ENCODE results near the gene CDK5RAP1.

CDK5RAP1 gene

GRCh38 chr20:33386673-33387072 lies 14.6 kb downstream of the CDK5RAP1 start:
- DNase-seq (ENCODE audit: low read depth in 2 of 2), result no peak

- no peak for DNase-seq (ENCODE audit: low read depth in 2 of 2)
Measured at GRCh38 chr20:33377366-33377765, 24.0 kb downstream of the CDK5RAP1 start.

- DNase-seq (ENCODE audit: low read depth in 2 of 2), result no peak
Measured at GRCh38 chr20:33373735-33374605, 27.3 kb downstream of the CDK5RAP1 start.

DNA sequence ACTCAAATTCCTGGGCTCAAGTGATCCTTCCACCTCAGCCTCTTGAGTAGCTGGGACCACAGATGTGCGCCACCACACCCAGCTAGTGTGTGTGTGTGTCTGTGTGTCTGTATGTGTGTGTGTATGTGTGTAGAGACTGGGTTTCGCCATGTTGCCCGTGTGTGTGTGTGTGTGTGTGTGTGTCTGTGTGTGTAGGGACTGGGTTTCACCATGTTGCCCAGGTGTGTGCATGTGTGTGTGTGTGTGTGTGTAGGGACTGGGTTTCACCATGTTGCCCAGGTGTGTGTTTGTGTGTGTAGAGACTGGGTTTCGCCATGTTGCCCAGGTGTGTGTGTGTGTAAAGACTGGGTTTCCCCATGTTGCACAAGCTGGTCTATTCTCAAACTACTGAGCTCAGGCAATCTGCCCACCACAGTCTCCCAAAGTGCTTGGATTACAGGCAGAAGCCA lies 28.3 kb downstream of the CDK5RAP1 start:
- DNase-seq (ENCODE audit: low read depth in 2 of 2), result no peak

GRCh38 chr20:33370291-33370690 lies 31.0 kb downstream of the CDK5RAP1 start:
- peak in 1 of 2 donors; percentile 41 for DNase-seq (ENCODE audit: low read depth in 2 of 2)

DNA sequence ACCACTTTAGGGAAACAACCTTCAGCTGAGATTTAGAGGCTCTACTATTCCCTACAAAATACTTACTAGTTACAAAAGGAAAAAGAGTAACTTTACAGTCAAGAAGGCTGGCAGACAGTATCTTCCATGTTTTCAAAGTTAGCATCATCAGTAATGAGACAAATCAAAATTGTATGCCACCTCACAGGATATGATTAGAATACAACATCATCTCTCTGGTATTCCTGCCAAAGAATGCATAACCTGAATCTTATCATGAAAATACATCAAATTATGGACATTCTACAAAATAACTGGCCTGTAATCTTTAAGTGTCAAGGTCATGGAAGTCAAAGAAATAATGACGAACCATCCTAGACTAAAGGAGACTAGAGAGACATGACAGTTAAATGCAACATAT lies 38.4 kb downstream of the CDK5RAP1 start:
- DNase-seq (ENCODE audit: low read depth in 2 of 2), result no peak

DNA sequence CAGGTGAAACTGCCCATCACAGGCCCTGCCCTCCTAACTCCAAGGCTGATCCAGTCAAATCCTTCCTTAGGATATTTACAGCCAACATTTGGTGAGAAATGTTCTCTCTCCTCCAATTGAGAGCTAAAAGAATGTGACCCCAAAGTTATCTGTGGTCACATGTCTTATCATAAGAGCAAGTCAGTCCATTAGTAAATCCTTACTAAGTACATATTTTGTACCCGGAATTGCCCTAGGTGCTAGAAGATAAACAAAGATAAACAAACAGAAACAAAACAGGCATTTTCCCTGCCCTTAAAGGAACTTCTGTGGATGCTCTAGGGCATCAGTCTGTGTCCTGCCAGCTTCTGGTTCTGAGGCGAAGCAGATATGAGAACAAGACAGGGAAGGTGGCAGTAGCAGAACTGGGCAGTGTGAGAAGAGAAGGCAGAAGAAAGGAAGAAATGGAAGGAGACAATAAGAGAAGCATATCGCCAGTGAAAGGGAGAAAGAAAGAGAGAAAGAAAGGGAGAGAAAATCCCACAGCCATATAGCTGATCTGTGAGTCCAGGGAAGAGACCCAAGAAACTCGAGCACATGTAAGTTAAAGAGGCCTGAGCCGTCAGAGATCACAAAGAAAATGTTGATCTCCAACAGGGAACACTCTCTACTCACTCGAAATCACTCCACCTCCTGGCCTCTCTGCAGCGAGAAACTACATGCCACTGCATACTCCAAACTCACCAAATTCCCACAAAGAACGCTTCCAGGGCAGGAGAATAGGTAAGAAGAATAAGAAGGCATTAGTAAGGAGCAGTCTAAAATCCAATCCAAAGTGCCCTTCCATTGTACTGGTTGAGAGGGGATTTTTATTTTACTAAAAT lies 41.7 kb downstream of the CDK5RAP1 start:
- no peak for DNase-seq (ENCODE audit: low read depth in 2 of 2)

DNA sequence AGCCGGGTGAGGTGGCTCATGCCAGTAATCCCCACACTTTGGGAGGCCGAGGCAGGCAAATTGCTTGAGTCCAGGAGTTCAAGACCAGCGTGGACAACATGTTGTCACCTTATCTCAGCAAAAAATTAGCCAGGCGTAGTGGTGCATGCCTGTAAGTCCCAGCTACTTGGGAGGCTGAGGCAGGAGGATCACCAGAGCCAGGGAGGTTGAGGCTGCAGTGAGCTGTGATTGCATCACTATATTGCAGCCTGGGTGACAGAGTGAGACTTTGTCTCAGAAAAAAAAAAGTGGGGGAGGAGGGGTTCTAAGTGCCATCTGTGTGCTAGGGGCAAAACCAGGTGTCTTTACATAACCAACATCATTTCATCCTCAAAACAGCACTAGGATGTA lies 48.3 kb downstream of the CDK5RAP1 start:
- no peak for DNase-seq (ENCODE audit: low read depth in 2 of 2)

DNA sequence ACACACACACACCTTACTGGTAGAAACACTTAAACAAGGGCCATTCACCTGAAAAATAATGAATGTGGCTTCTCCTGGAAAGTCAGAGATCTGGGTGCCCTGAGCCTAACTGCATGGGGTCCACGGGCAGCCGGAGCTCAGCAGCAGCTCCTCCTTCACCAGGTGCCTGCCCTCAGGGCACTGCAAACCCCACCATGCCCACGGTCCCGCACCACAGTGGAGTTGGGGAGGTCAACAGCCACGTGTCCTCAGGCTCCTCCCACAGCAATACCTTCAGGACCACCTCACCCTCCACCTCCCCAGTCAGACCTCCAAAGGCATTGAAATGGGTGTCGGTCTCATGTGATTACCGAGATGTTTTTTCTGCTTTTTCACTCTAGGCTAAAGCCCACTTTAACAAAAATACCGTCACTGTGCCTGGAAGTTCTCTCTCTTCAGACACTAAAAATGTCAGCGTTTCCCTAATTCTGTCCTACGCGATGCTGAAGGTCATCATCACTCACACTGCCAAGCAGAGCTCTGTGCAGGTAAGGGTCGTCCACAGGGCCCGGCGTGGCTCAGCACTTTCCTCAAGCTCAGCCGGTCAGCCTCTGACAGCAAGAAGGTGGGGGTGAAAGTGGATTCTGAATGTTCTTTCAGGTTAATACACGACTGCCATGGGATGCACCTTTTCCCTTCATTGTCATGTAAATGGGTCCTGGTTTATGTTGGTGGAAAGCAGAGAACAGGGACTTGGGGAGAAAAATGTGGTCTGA lies 48.9 kb downstream of the CDK5RAP1 start:
- DNase-seq (ENCODE audit: low read depth in 2 of 2), result no peak

GRCh38 chr20:33351696-33352095 lies 49.6 kb downstream of the CDK5RAP1 start:
- DNase-seq (ENCODE audit: low read depth in 2 of 2), result no peak

GRCh38 chr20:33349493-33349892 lies 51.8 kb downstream of the CDK5RAP1 start:
- no peak for DNase-seq (ENCODE audit: low read depth in 2 of 2)

GRCh38 chr20:33348136-33348937 lies 53.0 kb downstream of the CDK5RAP1 start:
- DNase-seq (ENCODE audit: low read depth in 2 of 2), result no peak

DNA sequence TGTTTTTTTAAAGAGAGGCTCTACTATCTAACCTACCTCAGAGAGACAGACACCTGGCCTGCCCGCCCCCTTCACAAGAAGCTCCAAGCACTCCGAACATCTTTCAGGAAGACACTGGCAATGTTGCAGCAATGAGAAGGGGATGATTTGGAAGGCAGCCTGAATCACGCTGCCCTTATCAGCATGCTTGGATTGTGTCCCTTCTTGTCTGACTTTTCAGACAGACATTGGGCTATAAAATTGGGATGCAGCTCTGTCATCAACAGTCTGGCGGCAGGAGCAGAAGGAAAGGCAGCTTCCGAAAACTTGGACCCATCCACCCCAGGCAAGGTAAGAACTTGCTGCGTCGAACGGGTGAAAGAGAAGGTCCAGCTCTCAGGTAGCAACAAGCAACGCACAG lies 56.0 kb downstream of the CDK5RAP1 start:
- no peak for DNase-seq (ENCODE audit: low read depth in 2 of 2)

GRCh38 chr20:33343521-33343920 lies 57.8 kb downstream of the CDK5RAP1 start:
- DNase-seq (ENCODE audit: low read depth in 2 of 2), result no peak

GRCh38 chr20:33339515-33340058 lies 61.7 kb downstream of the CDK5RAP1 start:
- DNase-seq (ENCODE audit: low read depth in 2 of 2), result no peak

DNA sequence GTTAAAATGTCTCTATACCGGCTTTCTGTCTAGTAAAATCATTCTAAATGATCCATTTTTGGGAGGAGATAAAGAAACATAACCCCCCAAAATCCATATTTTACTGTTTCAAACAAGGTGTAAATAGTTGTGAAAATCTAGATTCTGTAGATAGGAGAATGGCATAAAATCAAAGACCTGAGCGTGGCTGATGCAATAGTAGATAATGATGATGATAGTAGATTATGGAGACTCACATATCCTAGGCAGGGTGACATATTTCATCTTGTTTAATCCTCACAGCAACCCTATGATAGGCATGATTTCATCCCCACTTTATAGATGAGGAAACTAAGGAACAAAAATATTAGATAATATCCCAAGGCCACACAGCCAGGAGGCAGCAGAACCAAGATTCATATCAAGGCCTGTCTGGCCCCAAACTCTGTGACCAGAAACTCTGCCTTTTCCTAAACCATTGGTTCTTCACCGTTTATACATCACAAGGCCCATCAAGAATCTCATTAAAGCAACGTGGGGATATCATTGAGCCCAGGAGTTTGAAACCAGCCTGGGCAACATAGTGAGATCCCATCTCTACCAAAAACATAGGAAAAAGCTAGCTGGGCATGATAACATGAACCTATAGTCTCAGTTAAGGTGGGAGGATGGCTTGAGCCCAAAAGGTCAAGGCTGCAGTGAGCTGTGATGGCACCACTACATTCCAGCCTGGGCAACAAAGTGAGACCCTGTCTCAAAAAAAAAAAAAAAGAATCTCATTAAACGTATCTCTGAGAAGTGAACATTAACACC lies 62.7 kb downstream of the CDK5RAP1 start:
- no peak for DNase-seq (ENCODE audit: low read depth in 2 of 2)

- DNase-seq (ENCODE audit: low read depth in 2 of 2), result no peak
Measured at GRCh38 chr20:33337531-33338165, 63.7 kb downstream of the CDK5RAP1 start.

- DNase-seq (ENCODE audit: low read depth in 2 of 2), result no peak
Measured at GRCh38 chr20:33337119-33337518, 64.2 kb downstream of the CDK5RAP1 start.

DNA sequence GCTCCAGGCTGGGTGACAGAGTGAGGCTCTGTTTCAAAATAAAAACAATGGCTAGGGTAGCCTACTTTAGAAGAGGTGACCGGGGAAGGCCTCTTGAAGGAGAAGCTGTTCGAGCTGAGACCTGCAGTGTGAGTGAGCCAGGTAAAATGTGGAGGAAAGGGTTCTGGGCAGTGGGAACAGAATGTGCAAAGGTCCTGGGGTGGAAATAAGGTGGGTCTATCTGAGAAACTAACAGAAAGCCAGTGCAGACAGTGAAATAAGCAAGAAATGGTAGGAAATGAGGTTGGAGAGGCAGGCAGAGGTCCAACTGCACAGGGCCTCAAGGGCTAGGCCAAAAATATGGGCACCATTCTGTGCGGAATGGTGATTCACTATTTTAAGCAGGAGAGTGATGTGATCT lies 64.9 kb downstream of the CDK5RAP1 start:
- DNase-seq (ENCODE audit: low read depth in 2 of 2), result no peak

- DNase-seq (ENCODE audit: low read depth in 2 of 2), result no peak
Measured at GRCh38 chr20:33334111-33334510, 67.2 kb downstream of the CDK5RAP1 start.

All from stimulated activated CD4-positive, alpha-beta T cell treated with anti-CD3 and anti-CD28 coated beads, Interleukin-1b, Interleukin-23, amount 100 ng/mL, for 1 hour (primary cell).